GM19043 (cell line): ENCODE data around the gene ABCE1.

Source experiments
- ATAC-seq: cut with Tn5 transposase; IDR thresholded peaks from one replicate; pipeline ENCODE4 v1.9.1; 2021; ENCODE audit warnings: low read depth; ENCODE audit not compliant: unreplicated experiment

Gene ABCE1

DNA sequence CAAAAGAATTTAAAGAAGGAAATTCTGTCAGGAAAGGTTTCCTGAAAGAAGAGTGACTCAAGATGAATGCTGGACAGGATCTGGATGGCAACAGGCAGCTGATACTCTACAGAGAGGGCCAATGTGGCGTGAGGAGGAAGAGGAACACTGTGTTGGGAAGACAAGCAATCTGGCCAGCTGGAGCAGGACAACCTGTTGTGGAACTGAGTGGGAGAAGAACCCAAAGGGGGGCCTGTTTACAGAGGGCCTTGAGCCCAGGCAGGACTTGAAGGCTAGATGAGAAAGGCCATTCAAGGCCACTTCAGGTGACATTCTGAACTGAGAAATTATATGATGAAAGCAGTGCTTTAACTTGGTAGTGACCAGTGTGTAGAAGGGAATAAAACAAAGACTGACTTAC lies 73.8 kb downstream of the ABCE1 start:
- ATAC-seq, result no peak

DNA sequence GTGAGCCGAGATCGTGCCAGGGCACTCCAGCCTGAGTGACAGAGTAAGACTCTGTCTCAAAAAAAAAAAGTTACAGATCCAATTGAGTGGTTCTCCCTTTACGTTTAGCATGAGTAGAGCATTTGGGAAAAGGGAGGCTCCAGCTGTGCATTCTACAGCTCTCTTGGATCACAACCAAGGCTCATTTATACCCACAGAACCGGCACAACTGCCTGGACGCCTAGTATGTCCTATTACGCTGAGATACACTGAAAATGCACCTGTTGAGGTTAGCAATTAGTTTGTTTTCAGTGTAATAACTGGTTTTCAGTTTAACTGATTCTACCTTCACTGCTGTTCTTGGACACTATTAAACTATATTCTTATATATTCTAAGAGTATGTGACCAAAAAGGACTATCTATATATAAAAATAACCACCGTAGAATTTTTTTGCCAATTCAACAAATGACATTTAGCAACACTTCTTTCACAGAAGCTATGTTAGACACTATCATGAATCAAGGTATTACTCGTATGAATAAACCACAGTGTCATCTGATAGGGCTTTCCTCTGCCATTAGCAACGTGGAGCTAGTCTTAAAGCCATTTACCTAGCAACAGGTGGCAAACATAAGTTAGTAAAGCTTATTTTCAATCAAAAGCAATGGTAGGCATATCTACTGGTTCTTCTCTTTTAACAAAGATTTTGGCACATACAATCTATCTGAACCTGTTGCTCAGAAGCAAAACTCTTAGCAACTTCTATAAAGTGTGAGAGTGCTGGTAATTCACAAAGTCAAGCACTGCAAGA lies 78.7 kb downstream of the ABCE1 start:
- ATAC-seq, result no peak

- ATAC-seq, result no peak
These were observed 79.4 kb downstream of the ABCE1 start for GRCh38 chr4:145177511-145177905.

- ATAC-seq, result no peak
These were observed 79.9 kb downstream of the ABCE1 start for GRCh38 chr4:145177906-145178538.

- ATAC-seq, result no peak
These were observed 80.7 kb downstream of the ABCE1 start for GRCh38 chr4:145178740-145179280.
